Large intestine (tissue), 3 donors: ENCODE measurements around the gene SAMD4B. TPM values are rescaled to one million over a fixed set of nuclear protein-coding genes. Genes with fewer than 3 reads are reported as not detected.
"Not testable (repeated sequence)": the region's sequence is repeated elsewhere in the genome, so short reads cannot be mapped to it uniquely, and the experiment has no call there.

Source experiments
- DNase-seq, 2 donors: peaks; one replicate each; pipeline versions ENCODE4 v3.0.0 to v3.0.0-alpha.2; 2013
- H3K27ac ChIP-seq: one replicate; pipeline ENCODE4 v1.5.1; 2013; ENCODE audit warnings: low read length
- H3K27me3 ChIP-seq: 2 replicates; pipeline ENCODE4 v1.6.1; 2013; ENCODE audit warnings: low read length; ENCODE audit not compliant: control insufficient read depth, insufficient read depth
- H3K36me3 ChIP-seq: 2 replicates; pipeline ENCODE4 v1.6.1; 2013; ENCODE audit warnings: low read length; ENCODE audit not compliant: control insufficient read depth, insufficient read depth
- H3K4me1 ChIP-seq: one replicate; pipeline ENCODE4 v1.6.1; 2013; ENCODE audit warnings: low read length; ENCODE audit not compliant: control insufficient read depth, insufficient read depth
- H3K4me3 ChIP-seq: one replicate; pipeline ENCODE4 v1.5.1; 2013; ENCODE audit warnings: low read length
- H3K9me3 ChIP-seq: one replicate; pipeline ENCODE4 v1.6.1; 2013; ENCODE audit warnings: mild to moderate bottlenecking, low read depth, low read length, moderate library complexity; ENCODE audit not compliant: control insufficient read depth
- WGBS: methylation state at CpG from one replicate; pipeline ENCODE4 v1.1.5; 2013; ENCODE audit warnings: low lambda C conversion rate; ENCODE audit not compliant: insufficient coverage; 5-methylcytosine and 5-hydroxymethylcytosine counted together
- polyA plus RNA-seq: library from polyadenylated mRNA; unstranded; fragments of 120-200 nt; gene quantifications from one replicate; pipeline ENCODE4 v1.2.1, GENCODE V29; 2013

Gene SAMD4B
- polyA plus RNA-seq, 1 donor: 94.4 TPM

DNA sequence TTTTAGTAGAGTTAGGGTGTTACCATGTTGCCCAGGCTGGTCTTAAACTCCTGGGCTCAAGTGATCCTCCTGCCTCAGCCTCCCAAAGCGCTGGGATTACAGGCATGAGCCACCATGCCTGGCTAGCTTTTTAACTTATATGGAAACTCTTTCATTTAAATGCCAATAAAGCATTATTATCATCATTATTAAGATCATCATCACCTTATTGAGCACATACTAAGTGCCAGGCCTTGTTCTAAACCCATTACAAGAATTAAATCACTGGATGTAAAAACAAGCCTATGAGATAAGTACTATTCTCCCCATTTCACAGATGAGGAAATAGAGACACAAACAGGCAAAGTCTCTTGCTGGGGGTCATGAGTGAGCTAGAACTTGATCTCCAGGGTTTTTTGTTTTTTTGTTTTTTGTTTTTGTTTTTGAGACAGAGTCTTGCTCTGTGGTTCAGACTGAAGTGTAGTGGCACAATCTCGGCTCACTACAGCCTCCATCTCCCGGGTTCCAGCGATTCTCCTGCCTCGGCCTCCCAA lies 7.7 kb upstream of the SAMD4B start:
- Histone ChIP-seq H3K27me3 (no peaks in the 10 kb centered on the region), H3K36me3 (no peaks in the 10 kb centered on the region), H3K4me3 (no peak overlapping the region), H3K27ac (no peak overlapping the region), H3K9me3 (no peaks in the 10 kb centered on the region), H3K4me1 (peaks cover 6% of the 10 kb centered on the region)
- WGBS: no CpG with 5 or more reads among the region's 5 CpGs
- no peak for DNase-seq

DNA sequence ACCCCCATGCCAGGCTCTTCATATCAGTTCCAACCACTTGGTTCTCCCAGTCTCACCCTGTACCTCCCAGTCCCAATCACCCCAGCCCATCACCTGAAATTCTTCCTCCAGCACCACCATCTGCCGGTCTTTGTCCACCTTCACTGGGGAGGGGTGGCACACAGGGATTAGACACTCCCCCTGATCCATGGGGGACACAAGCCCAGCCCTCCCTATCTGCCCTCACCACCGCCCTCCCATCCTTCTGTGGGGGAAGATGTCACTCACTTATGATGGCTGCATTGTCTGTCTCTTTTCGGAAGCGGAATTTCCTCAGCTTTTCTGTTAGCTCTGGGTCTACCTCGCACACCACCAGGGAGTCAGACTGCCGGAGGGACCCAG lies 7.1 kb upstream of the SAMD4B start:
- Histone ChIP-seq H3K36me3 (no peaks in the 10 kb centered on the region), H3K9me3 (no peaks in the 10 kb centered on the region), H3K4me3 (peak overlapping the region; percentile 37), H3K27ac (peak overlapping the region; percentile 48), H3K4me1 (peaks cover 11% of the 10 kb centered on the region), H3K27me3 (no peaks in the 10 kb centered on the region)
- no CpG with 5 or more reads among the region's 6 CpGs for WGBS
- no peak for DNase-seq

DNA sequence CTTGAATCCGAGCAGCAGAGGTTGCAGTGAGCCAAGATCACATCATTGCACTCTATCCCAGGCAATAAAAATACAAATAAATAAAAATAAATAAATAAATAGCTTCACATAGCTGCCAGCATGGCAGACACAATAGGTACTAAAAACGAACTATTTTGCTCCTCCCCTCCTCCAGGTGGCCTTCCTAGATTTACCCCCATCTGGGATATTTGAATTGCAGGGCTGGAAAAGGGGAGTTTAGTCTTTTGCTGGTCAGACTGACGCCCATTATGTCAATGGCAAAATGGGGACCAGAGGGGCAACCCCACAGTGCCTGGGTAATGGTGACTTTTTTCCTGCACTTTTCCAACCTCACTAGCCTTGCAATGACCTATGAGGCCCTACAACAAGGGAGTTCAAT lies 5.7 kb upstream of the SAMD4B start:
- WGBS: no CpG with 5 or more reads among the region's 3 CpGs
- Histone ChIP-seq H3K4me1 (peaks cover 11% of the 10 kb centered on the region), H3K27me3 (no peaks in the 10 kb centered on the region), H3K27ac (no peak overlapping the region), H3K9me3 (no peaks in the 10 kb centered on the region), H3K4me3 (no peak overlapping the region), H3K36me3 (no peaks in the 10 kb centered on the region)
- no peak for DNase-seq

DNA sequence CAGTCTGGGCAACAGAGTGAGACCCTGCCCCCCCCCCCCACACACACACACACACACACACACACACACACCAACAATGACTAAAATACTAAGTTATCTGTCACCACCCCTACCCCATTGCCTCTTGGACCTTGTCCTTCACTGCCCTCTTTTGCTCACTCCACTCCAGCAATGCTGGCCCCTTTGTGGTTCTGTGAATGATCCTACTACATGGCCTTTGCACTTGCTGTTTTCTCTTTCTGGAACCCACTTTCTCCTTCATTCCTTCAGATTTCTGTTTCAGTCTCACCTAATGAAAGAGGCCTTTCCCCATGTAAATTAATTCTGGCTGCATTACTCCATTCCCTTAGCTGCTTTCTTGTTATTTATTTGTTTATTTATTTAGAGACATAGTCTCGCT lies 2.5 kb upstream of the SAMD4B start:
- DNase-seq: peak in 1 of 2 donors; percentile 58
- no CpG with 5 or more reads among the region's 1 CpG for WGBS
- Histone ChIP-seq H3K4me3 (no peak overlapping the region), H3K36me3 (no peaks in the 10 kb centered on the region), H3K27ac (no peak overlapping the region), H3K27me3 (no peaks in the 10 kb centered on the region), H3K4me1 (peaks cover 19% of the 10 kb centered on the region), H3K9me3 (no peaks in the 10 kb centered on the region)

DNA sequence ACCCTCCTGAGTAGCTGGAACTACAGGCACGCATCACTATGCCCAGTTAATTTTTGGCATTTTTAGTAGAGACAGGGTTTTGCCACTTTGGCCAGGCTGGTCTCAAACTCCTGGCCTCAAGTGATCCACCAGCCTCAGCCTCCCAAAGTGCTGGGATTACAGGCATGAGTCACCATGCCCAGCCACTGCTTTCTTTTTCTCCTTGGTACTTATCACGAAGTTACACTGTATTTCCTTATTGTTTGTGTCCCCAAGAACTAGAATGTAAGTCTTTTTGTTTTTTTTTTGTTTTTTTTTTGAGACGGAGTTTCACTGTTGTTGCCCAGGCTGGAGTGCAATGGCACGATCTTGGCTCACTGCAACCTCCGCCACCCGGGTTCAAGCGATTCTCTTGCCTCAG lies 2.1 kb upstream of the SAMD4B start:
- H3K36me3 ChIP-seq, H3K4me3 ChIP-seq, DNase-seq, H3K9me3 ChIP-seq, H3K27ac ChIP-seq, H3K27me3 ChIP-seq: not testable (repeated sequence)
- WGBS: no CpG with 5 or more reads among the region's 7 CpGs
- peaks cover 19% of the 10 kb centered on the region for H3K4me1 ChIP-seq

DNA sequence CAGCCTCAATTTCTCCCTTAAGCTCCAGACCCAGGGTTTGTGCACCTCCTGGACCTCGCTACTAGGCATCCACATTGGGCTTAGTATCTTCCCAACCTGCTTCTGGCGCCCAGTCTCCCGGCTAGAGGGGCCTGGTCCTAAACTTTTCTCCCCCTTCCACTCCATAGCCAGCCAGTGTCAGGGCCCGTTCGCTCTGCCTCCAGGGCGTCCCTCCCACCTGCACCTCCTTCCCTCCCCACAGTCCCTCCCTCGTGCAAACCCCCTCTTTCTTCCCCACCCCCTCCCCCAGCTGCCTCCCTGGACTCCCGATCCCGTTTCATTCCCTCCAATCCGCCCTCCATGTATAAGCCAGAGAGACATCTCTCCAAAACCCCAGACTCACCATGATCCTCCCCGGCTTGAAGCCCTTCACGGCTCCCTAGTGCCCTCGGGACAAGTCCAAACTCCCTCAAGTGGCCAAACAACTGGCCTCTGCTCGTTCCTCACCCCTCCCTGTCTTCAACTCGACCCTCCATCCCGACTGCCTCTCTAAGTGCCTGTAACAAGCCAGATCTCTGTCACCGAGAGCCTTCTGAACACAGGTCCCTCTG lies 997 bp upstream of the SAMD4B start:
- no peak for DNase-seq

DNA sequence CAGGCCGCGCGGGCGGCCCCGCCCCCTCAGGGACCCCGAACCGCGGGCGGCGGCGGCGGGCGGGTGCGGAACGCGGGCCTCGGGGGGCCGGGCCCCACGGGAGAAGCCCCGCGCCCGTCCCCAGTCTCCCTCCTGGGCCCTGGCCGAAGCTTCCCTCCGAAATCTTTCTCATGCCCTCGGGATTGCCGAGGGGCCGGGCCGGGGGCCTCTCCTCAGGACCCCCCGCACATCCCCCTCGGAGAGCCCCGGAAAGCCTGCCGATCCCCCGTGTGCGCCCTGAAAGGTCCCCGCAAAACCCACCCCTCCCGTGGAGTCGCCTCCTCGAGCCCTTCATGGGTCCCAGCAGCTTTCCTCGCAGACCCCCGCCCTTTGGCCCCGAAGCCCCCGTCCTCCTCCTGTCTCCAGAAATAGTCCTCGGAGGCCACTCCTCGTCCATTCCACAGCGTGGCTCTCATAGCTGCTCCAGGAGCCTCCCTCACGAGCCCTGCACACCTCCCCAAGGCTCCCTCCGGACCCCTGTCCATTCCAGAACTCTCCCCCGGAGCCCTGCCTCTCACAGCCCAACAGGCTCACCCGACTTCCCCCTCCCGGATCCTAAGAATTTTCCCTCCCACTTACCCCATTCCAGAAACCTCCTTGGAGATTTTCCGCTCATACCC lies 555 bp downstream of the SAMD4B start:
- peak in 1 of 2 donors; percentile 39 for DNase-seq
- no peaks in the 10 kb centered on the region for H3K9me3 ChIP-seq
- peak overlapping the region; percentile 97 for H3K4me3 ChIP-seq
- H3K4me1 ChIP-seq: peaks cover 19% of the 10 kb centered on the region
- H3K27ac ChIP-seq: no peak overlapping the region
- 33% methylated on average over 1 of the region's 51 CpGs for WGBS
- H3K27me3 ChIP-seq: no peaks in the 10 kb centered on the region
- H3K36me3 ChIP-seq: peaks cover 5% of the 10 kb centered on the region

More for the DNA sequence above, 997 bp upstream of the SAMD4B start:
- Histone ChIP-seq H3K27me3 (no peaks in the 10 kb centered on the region), H3K27ac (peak overlapping the region; percentile 84), H3K4me3 (peak overlapping the region; percentile 74), H3K9me3 (no peaks in the 10 kb centered on the region), H3K4me1 (peaks cover 19% of the 10 kb centered on the region), H3K36me3 (peaks cover 3% of the 10 kb centered on the region)
- WGBS: no CpG with 5 or more reads among the region's 17 CpGs

DNA sequence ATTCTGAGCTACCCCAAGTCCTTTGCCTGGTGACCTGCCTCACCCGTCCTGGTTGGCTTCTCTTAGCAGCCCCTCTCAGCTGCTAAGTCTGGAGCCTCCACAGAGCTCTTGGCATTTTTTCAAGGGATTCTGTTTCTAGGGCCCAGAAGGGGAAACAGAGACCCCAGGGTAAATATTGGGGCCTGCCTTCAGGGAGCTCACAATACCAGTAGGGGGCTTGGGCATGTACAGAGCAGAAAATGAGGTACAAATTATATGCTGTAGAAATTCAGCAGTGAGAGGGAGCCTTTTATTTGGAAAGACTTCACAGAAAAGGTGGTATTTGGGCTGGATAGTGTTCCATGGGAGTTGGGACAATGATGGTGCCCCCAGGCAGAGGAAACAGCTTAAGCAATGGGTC lies 3.7 kb downstream of the SAMD4B start:
- Histone ChIP-seq H3K4me3 (no peak overlapping the region), H3K9me3 (no peaks in the 10 kb centered on the region), H3K27me3 (no peaks in the 10 kb centered on the region), H3K27ac (no peak overlapping the region), H3K36me3 (peaks cover 23% of the 10 kb centered on the region), H3K4me1 (peaks cover 8% of the 10 kb centered on the region)
- WGBS: no CpG with 5 or more reads among the region's 1 CpG
- DNase-seq: no peak

DNA sequence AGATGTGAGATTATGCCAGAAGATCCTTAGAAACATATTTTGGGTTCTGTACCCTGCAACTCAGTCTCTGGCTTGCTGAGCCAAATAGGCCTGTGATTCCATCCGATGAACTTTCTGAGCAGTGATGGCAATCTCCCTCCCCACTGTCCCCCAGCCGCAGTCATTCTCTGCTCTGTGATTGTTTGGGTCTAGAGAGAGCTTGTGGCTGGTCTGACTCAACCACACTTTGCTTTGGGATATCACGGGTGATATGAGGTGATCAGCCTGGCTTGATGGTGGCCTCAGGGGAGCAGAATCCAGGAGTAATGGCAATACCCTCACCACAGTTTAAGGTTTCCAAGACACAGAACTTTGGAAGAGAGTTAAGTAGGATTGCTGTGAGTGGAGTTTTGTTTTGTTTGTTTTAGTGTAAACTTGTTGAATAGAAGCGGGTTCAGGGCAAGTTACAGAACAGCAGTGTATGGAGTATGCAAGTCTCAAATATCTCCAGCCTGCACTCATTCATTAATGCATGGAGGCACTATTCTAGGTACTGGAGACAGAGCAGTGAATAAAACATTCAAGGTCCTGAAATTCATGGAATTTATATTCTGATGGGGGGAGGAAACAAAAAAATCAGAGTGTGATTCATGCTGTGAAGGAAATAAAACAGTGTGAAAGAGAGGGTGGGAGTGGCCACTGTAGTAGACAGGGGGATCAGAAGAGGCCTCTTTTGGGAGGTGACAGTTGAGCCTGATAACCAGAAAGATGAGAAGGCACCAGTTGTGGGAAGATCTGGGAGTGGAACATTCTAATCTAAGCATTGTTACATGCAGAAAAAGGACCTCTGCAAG lies 5.3 kb downstream of the SAMD4B start:
- Histone ChIP-seq H3K4me1 (peaks cover 7% of the 10 kb centered on the region), H3K9me3 (no peaks in the 10 kb centered on the region), H3K36me3 (peaks cover 31% of the 10 kb centered on the region), H3K27ac (no peak overlapping the region), H3K4me3 (no peak overlapping the region), H3K27me3 (no peaks in the 10 kb centered on the region)
- no peak for DNase-seq
- no CpG with 5 or more reads among the region's 4 CpGs for WGBS

DNA sequence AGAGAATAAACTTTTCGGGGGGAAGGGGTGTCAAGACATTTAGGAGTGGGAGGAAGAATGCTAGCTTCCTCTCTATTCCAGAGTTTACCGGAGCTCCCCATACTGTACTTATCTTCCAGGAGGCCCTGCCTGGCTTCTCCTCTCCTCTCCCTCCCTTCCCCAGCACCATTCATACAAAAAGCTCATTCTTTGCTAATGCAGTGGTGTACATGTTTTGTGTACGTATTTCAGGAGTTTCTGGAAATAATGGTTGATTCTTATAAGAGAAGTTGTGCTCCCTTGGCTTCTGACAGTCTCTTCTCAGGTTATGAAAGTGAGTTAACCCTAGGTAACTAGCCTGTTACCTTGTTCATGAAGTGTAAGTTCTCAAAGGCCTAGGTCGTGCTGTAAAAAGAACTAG lies 7.1 kb downstream of the SAMD4B start:
- H3K27ac ChIP-seq: no peak overlapping the region
- no peak overlapping the region for H3K4me3 ChIP-seq
- H3K36me3 ChIP-seq: peaks cover 41% of the 10 kb centered on the region
- no peaks in the 10 kb centered on the region for H3K9me3 ChIP-seq
- no peaks in the 10 kb centered on the region for H3K4me1 ChIP-seq
- H3K27me3 ChIP-seq: no peaks in the 10 kb centered on the region
- no peak for DNase-seq
- no CpG with 5 or more reads among the region's 4 CpGs for WGBS
